ENCODE measurements around the gene ANGPTL1.

The ANGPTL1 gene

GRCh38 chr1:178870944-178871343 lies at the start of gene ANGPTL1:
Gene ANGPTL1, minus strand, starts transcription at chr1:178871077. Its CDS starts 5,301 bp downstream, at chr1:178865776.
- DNase-seq (ENCODE audit: low read depth) = no peak

- no peak for DNase-seq (ENCODE audit: low read depth)
Observed at GRCh38 chr1:178919581-178919980, 48.7 kb upstream of the ANGPTL1 start.

GRCh38 chr1:178918955-178919354 lies 48.1 kb upstream of the ANGPTL1 start:
- DNase-seq (ENCODE audit: low read depth) = no peak

- DNase-seq (ENCODE audit: low read depth) = no peak
Observed at GRCh38 chr1:178918308-178918707, 47.4 kb upstream of the ANGPTL1 start.

GRCh38 chr1:178916448-178917174 lies 45.7 kb upstream of the ANGPTL1 start:
- DNase-seq (ENCODE audit: low read depth) = no peak

- no peak for DNase-seq (ENCODE audit: low read depth)
Observed at GRCh38 chr1:178912597-178912996, 41.7 kb upstream of the ANGPTL1 start.

GRCh38 chr1:178910023-178910422 lies 39.1 kb upstream of the ANGPTL1 start:
- no peak for DNase-seq (ENCODE audit: low read depth)

- DNase-seq (ENCODE audit: low read depth) = no peak
Observed at GRCh38 chr1:178908358-178908757, 37.5 kb upstream of the ANGPTL1 start.

GRCh38 chr1:178901482-178902125 lies 30.7 kb upstream of the ANGPTL1 start:
- DNase-seq (ENCODE audit: low read depth) = no peak

GRCh38 chr1:178899402-178899801 lies 28.5 kb upstream of the ANGPTL1 start:
- DNase-seq (ENCODE audit: low read depth) = no peak

- no peak for DNase-seq (ENCODE audit: low read depth)
Observed at GRCh38 chr1:178898401-178898800, 27.5 kb upstream of the ANGPTL1 start.

- DNase-seq (ENCODE audit: low read depth) = no peak
Observed at GRCh38 chr1:178895928-178896327, 25.1 kb upstream of the ANGPTL1 start.

- no peak for DNase-seq (ENCODE audit: low read depth)
Observed at GRCh38 chr1:178886551-178886950, 15.7 kb upstream of the ANGPTL1 start.

GRCh38 chr1:178885869-178886268 lies 15.0 kb upstream of the ANGPTL1 start:
- no peak for DNase-seq (ENCODE audit: low read depth)

GRCh38 chr1:178881950-178882349 lies 11.1 kb upstream of the ANGPTL1 start:
- DNase-seq (ENCODE audit: low read depth) = no peak

- DNase-seq (ENCODE audit: low read depth) = no peak
Observed at GRCh38 chr1:178877896-178878295, 7.0 kb upstream of the ANGPTL1 start.

GRCh38 chr1:178875936-178876335 lies 5.1 kb upstream of the ANGPTL1 start:
- DNase-seq (ENCODE audit: low read depth) = no peak

- no peak for DNase-seq (ENCODE audit: low read depth)
Observed at GRCh38 chr1:178874966-178875365, 4.1 kb upstream of the ANGPTL1 start.

- no peak for DNase-seq (ENCODE audit: low read depth)
Observed at GRCh38 chr1:178871551-178872320, 859 bp upstream of the ANGPTL1 start.

GRCh38 chr1:178870221-178870620 lies 656 bp downstream of the ANGPTL1 start:
- DNase-seq (ENCODE audit: low read depth) = no peak

GRCh38 chr1:178869119-178869697 lies 1.7 kb downstream of the ANGPTL1 start:
- no peak for DNase-seq (ENCODE audit: low read depth)

GRCh38 chr1:178868706-178869105 lies 2.2 kb downstream of the ANGPTL1 start:
- DNase-seq (ENCODE audit: low read depth) = no peak

- DNase-seq (ENCODE audit: low read depth) = no peak
Observed at GRCh38 chr1:178867670-178868069, 3.2 kb downstream of the ANGPTL1 start.
